ENCODE results near the gene POM121L2. TPM values are rescaled to one million over a fixed set of nuclear protein-coding genes. Genes with fewer than 3 reads are reported as not detected.
"Not testable (repeated sequence)": the region's sequence is repeated elsewhere in the genome, so short reads cannot be mapped to it uniquely, and the experiment has no call there.

POM121L2 gene
- total RNA-seq, 2 experiments from 2014 or later = not detected

DNA sequence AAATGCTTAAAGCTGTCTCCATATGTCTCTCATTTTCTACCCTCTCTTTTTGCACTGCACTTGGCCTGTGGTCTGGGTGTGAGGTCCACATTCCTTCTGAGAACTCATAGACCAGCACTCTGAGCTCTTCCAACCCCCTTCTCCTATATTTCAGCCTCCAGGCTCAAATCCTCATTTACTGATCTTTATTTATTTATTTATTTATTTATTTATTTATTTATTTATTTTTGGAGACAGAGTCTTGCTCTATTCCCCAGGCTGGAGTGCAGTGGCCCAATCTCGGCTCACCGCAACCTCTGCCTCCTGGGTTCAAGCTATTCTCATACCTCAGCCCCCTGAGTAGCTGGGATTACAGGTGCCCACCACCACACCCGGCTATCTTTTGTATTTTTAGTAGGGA is 45.1 kb downstream of the POM121L2 start:
- CTCF ChIA-PET, POLR2A ChIA-PET: not testable (repeated sequence)

- ChIA-PET CTCF (no interaction called here), POLR2A (no interaction called here)
These were observed 48.2 kb downstream of the POM121L2 start for GRCh38 chr6:27263886-27264285.

DNA sequence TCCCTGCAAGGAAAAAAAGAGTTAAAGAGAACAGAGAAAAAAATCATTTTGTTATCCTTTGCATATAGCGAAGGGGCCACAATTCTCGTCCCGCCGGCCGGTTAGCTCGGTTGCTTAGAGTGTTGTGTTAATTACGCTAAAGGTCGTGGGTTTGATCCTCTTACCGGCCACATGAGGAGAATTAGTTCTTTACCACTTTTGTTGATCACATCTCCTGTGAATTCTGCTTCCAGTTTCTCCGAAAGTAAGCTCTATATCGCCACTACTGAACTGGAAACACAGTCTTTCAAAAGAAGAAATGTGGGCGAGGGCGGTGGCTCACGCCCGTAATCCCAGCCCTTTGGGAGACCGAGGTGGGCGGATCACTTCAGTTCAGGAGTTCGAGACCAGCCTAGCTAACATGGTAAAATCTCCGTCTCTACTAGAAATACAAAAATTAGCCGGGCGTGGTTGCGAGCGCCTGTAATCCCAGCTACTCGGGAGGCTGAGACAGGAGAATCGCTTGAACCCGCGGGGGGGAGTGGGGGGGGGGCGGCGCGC is 51.2 kb downstream of the POM121L2 start:
- CTCF ChIA-PET = interaction anchor here (0.7 kb wide), 1 partner anchor 13 kb away, joined by 3 read pairs; no protein-coding TSS in a partner anchor
- POLR2A ChIA-PET = no interaction called here

- ChIA-PET POLR2A (no interaction called here), CTCF (no interaction called here)
These were observed 51.7 kb downstream of the POM121L2 start for GRCh38 chr6:27260369-27260768.

Other genes with a start within 250 kb of the POM121L2 start
- under 1 TPM; 0.44 to 0.46 TPM for gene PRSS16, start 64.6 kb downstream of the POM121L2 start, total RNA-seq
- 1 to 10 TPM; 3.6 to 3.8 TPM for gene ZNF391, start 76.5 kb upstream of the POM121L2 start, total RNA-seq
- 1 to 10 TPM; 7.8 to 8.1 TPM for gene ZNF184, start 160.8 kb upstream of the POM121L2 start, total RNA-seq